GM18511 (cell line): ENCODE data around the gene CCNF.
A peak's percentile ranks its signal among the peaks of the same experiment; 100 is the strongest.
"Not testable (repeated sequence)": the region's sequence is repeated elsewhere in the genome, so short reads cannot be mapped to it uniquely, and the experiment has no call there.

Experiments used
- ATAC-seq: cut with Tn5 transposase; IDR thresholded peaks from one replicate; pipeline ENCODE4 v1.9.1; 2021; ENCODE audit warnings: mild to moderate bottlenecking, moderate library complexity; ENCODE audit not compliant: unreplicated experiment

Gene CCNF

GRCh38 chr16:2427526-2427925 lies 1.7 kb upstream of the CCNF start:
- ATAC-seq: no peak

GRCh38 chr16:2428051-2428783 lies 1.0 kb upstream of the CCNF start:
- peak; percentile 17 for ATAC-seq

GRCh38 chr16:2428784-2429033 lies 538 bp upstream of the CCNF start:
- ATAC-seq: no peak

DNA sequence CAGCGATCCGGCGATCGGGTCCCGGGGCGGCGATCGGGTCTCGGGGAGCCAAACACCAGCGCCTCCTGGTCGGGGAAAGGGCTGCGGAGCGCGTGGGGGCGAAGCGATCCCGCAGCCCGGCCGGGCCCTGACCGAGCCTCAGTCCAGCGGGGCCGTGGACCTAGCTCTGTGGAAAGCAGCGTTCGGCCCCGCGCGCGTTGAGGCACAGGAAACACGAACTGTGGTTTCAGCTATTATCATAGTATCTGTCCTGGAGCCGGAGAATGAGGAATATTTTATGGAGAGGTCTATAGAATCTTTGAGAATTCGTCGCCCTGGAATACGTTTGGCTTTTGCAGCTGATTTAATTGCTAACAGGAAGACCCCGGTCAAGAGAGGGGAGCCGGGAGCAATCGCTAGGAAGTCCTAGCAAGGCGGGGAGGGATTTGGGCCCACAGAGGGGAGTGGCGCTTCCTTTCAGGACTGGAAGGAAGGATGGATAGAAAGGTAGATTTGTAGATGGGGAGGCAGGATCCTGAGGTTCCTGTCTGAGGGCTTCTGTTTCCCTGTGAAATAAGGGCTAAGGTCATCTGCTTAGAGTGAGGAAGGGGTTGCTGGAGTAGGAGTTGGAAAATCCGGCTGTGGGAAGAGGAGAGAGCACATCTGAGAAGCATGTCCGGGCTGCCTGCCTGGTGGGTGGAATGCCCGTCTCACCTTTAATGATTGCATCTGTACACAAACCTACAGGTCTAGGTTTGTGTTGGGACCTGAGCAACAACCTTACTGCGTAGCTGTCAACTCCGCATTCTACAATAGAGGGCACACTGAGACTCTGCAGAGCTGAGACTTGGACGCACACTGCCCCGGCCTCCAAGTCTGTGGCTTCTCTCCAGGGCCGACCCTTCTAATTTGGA lies 770 bp downstream of the CCNF start:
- no peak for ATAC-seq

GRCh38 chr16:2432286-2432685 lies 3.0 kb downstream of the CCNF start:
- ATAC-seq: no peak

DNA sequence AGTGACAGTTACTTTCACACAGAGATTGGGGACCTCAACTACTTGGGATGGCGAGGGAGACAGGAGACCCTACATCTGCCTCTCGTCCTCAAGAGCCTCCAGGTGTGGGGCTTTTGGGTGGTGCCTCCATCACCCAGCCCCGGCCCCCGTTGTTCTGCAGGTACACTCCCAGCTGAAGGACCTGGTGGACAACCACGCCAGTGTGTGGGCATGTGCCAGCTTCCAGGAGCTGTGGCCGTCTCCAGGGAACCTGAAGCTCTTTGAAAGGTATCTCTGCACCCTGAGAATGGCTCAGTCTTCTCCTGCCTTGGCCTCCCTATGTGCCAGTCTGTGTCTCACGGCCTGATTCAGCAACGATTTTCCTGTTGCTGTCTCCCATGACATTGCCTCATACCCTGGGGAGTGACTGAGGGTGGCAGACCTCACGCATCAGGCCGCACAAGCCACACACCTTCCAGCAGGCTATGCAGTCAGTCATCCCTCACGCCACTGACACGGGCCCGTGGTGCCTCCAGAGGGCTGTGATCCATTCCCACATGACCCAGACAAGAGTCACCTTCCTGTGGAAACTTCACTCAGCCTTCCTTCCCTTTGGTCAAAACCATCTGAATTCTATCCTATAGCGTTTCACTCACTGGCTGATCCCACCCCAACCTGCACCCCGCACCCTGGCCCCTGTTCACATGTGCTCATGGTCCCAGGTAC lies 3.7 kb downstream of the CCNF start:
- no peak for ATAC-seq

DNA sequence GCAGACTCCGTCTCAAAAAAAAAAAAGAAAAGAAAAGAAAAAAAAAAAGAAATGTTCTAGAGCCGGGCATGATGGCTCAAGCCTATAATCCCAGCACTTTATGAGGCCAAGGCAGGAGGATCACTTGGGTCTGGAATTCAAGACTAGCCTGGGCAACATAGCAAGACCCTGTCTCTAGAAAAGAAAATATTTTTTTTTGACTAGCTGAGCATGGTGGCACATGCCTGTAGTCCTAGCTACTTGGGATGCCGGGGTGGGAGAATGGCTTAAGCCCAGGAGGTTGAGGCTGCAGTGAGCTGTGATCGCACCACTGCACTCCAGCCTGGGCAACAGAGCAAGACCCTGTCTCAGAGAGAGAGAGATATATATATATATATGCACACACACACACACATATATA lies 6.0 kb downstream of the CCNF start:
- ATAC-seq: not testable (repeated sequence)

DNA sequence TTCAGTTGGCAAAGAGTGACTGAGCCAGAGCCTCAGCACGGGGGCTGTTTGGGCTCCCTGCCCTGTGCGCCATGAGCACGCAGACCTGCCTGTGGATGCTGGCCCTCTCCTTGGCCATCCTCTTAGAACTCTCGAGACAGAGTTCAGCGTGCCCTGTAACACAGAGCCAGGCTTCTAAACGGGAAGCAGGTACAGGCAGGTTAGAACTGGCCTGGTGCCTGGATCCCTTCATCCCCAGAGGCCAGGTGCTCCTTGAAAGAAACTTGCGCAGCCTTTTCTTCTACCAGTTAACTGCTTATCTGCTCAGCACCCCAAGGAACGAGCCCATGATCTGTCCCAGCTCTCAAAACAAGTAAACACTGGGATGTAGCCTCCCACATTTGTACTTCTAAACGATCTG lies 6.9 kb downstream of the CCNF start:
- no peak for ATAC-seq

DNA sequence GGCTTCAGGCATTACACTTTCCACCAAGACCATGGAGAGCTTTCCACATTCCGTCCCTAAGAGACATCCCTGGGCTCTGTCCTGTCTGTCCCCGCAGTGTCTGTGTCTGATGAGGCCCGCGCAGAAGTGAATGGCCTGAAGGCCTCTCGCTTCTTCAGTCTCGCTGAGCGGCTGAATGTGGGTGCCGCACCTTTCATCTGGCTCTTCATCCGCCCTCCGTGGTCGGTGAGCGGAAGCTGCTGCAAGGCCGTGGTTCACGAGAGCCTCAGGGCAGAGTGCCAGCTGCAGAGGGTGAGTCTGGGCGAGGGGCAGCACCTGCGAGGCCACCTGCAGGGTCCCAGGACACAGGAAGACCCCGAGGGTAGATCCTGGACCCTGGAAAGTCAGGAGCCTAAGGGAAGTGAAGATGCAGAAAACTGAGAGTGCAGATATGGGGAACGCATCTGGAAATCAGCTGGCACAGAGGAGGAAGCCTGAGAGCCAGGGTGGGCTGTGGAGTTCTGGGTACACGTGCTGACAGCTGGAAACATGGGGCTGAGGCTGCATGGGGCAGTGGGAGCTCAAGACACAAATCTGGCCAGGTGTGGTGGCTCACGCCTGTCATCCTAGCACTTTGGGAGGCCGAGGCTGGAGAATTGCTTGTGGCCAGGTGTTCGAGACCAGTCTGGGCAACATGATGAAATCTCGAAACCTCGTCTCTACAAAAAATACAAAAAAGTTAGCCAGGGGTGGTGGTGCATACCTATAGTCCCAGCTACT lies 8.0 kb downstream of the CCNF start:
- ATAC-seq: no peak

DNA sequence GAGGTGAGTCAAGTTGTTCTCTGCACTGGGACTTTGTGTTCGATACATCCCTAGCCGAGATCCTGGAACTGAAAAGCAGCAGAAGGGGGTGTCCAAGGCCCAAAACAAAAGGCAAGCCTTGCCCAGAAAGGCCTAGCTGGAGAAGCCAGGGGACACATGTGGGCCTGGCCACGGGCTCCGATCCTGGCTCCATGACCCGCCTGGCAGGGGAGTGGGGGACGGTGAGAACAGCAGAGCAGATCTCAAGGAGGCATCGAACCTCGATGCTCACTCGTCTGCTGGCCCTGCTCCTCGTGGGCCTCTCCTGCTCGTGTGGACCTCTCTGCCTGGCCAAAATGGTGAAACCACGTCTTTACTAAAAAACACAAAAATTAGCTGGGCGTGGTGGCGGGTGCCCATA lies 8.9 kb downstream of the CCNF start:
- ATAC-seq: no peak

DNA sequence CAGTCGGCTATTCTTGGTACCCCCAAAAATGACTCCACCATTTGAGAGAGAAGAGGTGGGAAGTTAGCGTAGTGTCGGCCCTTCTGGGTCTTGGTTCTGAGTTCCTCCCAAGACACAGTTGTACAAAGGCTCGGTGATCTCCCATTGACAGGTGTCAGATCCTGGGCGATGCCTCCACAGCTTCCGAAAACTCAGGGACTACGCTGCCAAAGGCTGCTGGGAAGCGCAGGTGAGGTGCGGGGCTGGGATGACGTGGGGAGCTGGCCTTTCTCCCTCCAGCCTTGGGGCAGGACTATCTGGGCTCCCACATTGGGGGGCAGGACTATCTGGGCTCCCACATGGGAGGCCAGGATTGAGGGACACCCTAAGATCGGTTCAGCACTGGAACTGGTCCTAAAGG lies 10.4 kb downstream of the CCNF start:
- no peak for ATAC-seq

DNA sequence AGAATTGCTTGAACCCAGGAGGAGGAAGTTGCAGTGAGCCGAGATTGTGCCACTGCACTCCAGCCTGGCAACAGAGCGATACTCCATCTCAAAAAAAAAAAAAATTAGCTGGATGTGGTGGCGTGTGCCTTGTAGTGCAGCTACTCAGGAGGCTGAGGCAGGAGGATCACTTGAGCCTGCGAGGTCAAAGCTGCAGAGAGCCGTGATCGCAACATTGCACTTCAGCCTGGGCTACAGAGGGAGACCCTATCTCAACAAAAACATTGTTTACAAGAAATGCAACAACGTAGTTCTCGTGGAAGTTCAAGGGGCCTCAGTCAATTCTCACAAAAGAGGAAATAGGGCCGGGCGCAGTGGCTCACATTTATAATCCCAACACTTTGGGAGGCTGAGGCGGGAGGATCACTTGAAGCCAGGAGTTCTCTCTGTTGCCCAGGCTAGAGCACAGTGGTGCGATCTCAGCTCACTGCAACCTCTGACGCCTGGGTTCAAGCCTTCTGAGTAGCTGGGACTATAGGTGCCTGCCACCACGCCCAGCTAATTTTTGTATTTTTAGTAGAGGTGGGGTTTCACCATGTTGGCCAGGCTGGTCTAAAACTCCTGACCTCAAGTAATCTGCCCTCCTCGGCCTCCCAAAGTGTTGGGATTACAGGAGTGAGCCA lies 12.0 kb downstream of the CCNF start:
- not testable (repeated sequence) for ATAC-seq

- ATAC-seq: no peak
Measured at GRCh38 chr16:2443555-2443954, 14.3 kb downstream of the CCNF start.

DNA sequence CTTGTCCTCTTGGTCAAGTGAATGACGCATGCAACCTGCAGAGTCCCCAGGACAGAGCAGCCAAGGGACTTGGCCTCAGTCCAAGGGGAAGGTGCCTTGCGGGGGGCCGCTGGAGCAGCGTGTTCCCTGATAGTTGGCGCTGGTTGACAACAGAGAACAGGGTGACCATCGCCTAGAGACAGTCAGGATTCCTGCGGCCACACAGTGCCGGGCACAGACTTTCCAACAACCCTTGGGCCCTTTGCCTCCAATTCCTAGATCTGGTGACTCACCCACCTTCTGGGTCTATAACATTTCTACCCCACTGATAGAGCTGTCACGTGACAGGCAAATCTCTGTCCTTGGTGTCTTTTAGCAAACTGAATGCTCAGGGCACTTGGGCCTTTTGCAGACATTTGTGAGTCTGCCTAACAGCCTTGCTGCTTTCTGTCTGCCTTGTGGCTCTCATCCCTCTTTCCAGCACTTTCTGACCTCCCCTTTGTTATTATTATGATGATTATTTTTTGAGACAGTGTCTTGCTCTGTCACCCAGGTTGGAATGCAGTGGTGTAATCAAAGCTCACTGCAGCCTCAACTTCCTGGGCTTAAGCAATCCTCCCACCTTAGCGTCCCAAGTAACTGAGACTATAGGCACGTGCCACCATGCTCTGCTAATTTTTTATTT lies 18.8 kb downstream of the CCNF start:
- ATAC-seq: no peak

GRCh38 chr16:2449118-2449517 lies 19.9 kb downstream of the CCNF start:
- ATAC-seq: no peak

- ATAC-seq: no peak
Measured at GRCh38 chr16:2450535-2450934, 21.3 kb downstream of the CCNF start.

- no peak for ATAC-seq
Measured at GRCh38 chr16:2450975-2451381, 21.7 kb downstream of the CCNF start.

- no peak for ATAC-seq
Measured at GRCh38 chr16:2451851-2452320, 22.6 kb downstream of the CCNF start.

DNA sequence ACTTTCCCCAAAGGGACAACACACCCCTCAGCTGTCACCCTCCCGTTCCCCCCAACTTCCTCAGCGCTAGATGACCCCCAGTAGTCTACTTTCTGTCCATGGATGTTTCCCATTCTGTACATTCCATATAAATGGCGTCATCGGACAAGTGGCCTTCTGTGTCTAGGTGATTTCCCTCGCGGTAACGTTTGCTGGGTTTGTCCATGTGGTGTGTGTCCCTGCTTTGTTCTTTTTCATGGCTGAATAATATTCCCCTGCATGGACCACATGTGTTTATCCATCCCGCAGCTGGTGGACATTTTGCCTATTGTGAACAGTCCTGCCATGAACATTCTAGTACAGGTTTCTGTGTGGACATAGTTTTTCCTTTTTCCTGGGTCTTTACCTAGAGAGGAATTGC lies 23.4 kb downstream of the CCNF start:
- no peak for ATAC-seq
